ENCODE results near the gene HMGCL. TPM values are rescaled to one million over a fixed set of nuclear protein-coding genes. Genes with fewer than 3 reads are reported as not detected.
"Not testable (repeated sequence)": the region's sequence is repeated elsewhere in the genome, so short reads cannot be mapped to it uniquely, and the experiment has no call there.

The HMGCL gene
- total and polyA plus RNA-seq, 2 of the 13 experiments (the other 11 are each of a cell fraction or from before 2014, with no cell fraction given) = 21.3 to 41.4 TPM

DNA sequence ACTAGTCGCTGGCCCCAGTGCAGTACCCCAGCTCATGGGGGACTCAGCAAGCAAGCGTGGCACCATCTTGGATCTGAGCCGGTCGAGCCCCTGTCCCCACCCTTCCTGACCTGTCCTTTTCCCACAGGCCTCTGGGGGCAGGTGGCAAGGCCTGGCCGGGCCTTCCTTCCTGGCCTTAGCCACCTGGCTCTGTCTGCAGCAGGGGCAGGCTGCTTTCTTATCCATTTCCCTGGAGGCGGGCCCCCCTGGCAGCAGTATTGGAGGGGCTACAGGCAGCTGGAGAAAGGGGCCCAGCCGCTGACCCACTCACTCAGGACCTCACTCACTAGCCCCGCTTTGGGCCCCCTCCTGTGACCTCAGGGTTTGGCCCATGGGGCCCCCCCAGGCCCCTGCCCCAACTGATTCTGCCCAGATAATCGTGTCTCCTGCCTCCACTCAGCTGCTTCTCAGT lies 30.5 kb downstream of the HMGCL start:
- POLR2A ChIA-PET = interaction anchor here (0.6 to 10.9 kb wide), 2 partner anchors 17 to 31 kb away, joined by 3 to 154 read pairs; partner anchors contain the start of genes HMGCL and PITHD1
- H3K4me3 ChIP-seq (replicated peaks in 1 of 3; ENCODE audit: insufficient read depth in 1 of 3, low read depth in 2 of 3, low read length in 3 of 3); H3K27me3 ChIP-seq (ENCODE audit: control insufficient read depth in 1 of 2, insufficient read depth in 2 of 2, low read length in 2 of 2); DNase-seq (ENCODE audit: low spot score); H3K9ac ChIP-seq (ENCODE audit: insufficient read depth, low read depth, low read length); H2AFZ ChIP-seq (ENCODE audit: low read length); H3K4me2 ChIP-seq (ENCODE audit: low read depth, low read length); H3K27ac ChIP-seq (ENCODE audit: extremely low read length, insufficient read depth, low read length); H3K9me3 ChIP-seq (ENCODE audit: low read length); intact Hi-C loops (cut with micrococcal nuclease; ENCODE audit: unreplicated experiment); in situ Hi-C loops (cut with HindIII; ENCODE audit: extremely low pct_ligation_motif_present, low pct_unique_long_range_greater_than_20kb); ATAC-seq; CTCF ChIA-PET (ENCODE audit: low intra/inter-chr PET ratio, low total read pairs); H4K20me1 ChIP-seq (ENCODE audit: insufficient read depth, low read length); FAIRE-seq: not testable (repeated sequence)
- 89% methylated on average over 7 of the region's 9 CpGs for WGBS (ENCODE audit: low lambda C conversion rate)
- BruUV-seq (replicated peaks) = TSS peak; percentile 43
- Histone ChIP-seq H3K79me2 (ENCODE audit: insufficient read depth, low read length) (peaks cover 29% of the 10 kb centered on the region), H3K4me1 (ENCODE audit: insufficient read depth, low read length) (peaks cover 44% of the 10 kb centered on the region), H3K36me3 (replicated peaks in 1 of 2; ENCODE audit: control insufficient read depth in 1 of 2, insufficient read depth in 2 of 2, low read length in 2 of 2) (peaks cover 16 to 44% of the 10 kb centered on the region in 2 experiments; a peak in 4 of 5 replicates)
- TF ChIP-seq, protein P1, sequence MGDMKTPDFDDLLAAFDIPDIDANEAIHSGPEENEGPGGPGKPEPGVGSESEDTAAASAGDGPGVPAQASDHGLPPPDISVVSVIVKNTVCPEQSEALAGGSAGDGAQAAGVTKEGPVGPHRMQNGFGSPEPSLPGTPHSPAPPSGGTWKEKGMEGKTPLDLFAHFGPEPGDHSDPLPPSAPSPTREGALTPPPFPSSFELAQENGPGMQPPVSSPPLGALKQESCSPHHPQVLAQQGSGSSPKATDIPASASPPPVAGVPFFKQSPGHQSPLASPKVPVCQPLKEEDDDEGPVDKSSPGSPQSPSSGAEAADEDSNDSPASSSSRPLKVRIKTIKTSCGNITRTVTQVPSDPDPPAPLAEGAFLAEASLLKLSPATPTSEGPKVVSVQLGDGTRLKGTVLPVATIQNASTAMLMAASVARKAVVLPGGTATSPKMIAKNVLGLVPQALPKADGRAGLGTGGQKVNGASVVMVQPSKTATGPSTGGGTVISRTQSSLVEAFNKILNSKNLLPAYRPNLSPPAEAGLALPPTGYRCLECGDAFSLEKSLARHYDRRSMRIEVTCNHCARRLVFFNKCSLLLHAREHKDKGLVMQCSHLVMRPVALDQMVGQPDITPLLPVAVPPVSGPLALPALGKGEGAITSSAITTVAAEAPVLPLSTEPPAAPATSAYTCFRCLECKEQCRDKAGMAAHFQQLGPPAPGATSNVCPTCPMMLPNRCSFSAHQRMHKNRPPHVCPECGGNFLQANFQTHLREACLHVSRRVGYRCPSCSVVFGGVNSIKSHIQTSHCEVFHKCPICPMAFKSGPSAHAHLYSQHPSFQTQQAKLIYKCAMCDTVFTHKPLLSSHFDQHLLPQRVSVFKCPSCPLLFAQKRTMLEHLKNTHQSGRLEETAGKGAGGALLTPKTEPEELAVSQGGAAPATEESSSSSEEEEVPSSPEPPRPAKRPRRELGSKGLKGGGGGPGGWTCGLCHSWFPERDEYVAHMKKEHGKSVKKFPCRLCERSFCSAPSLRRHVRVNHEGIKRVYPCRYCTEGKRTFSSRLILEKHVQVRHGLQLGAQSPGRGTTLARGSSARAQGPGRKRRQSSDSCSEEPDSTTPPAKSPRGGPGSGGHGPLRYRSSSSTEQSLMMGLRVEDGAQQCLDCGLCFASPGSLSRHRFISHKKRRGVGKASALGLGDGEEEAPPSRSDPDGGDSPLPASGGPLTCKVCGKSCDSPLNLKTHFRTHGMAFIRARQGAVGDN (CRISPR knock-in tag; IDR thresholded peaks at IDR 0.05) = peak; percentile 71
- TF ChIP-seq RBFOX2 (IDR thresholded peaks at IDR 0.05; ENCODE audit: low read depth, low read length) (peak; percentile 39; the same call in 1 of the 2 replicates), POLR2AphosphoS5 (IDR thresholded peaks at IDR 0.05; ENCODE audit: low read depth, low read length) (0 out of 2 replicates have a peak, but pooled peaks have one; percentile 10), AGO2 (optimal IDR thresholded peaks at IDR 0.05; ENCODE audit: low read depth, low read length) (peak; percentile 37), POLR2G (IDR thresholded peaks at IDR 0.05; ENCODE audit: low read depth, low read length) (peak; percentile 59)
